Epithelial cell of proximal tubule (primary cell): Measurements from ENCODE around the gene MYO3B. TPM values are rescaled to one million over a fixed set of nuclear protein-coding genes. Genes with fewer than 3 reads are reported as not detected.
A peak's percentile ranks its signal among the peaks of the same experiment; 100 is the strongest.
"Not testable (repeated sequence)": the region's sequence is repeated elsewhere in the genome, so short reads cannot be mapped to it uniquely, and the experiment has no call there.

Experiments used
- DNase-seq: peaks from one replicate; pipeline ENCODE4 v3.0.0-alpha.2; 2011; ENCODE audit warnings: low read depth
- H3K4me3 ChIP-seq: 2 replicates; pipeline ENCODE4 v1.5.1; 2011; ENCODE audit warnings: low read depth, mild to moderate bottlenecking, low read length
- CTCF ChIP-seq: conservative IDR thresholded peaks from 2 replicates; pipeline ENCODE4 v1.5.1; 2012; ENCODE audit warnings: low read depth, mild to moderate bottlenecking, low read length
- total RNA-seq: library from RNA; depleted of rRNA; stranded (reverse); fragments of >200 nt; gene quantifications from 2 replicates; pipeline ENCODE4 v1.2.3, GENCODE V29; 2015

Gene MYO3B
- total RNA-seq, 1 donor from 2014 or later: 0.35 TPM

- DNase-seq: no peak
- TF ChIP-seq CTCF: no peak
- no peak overlapping the region for H3K4me3 ChIP-seq
These were observed 478.7 kb downstream of the MYO3B start for GRCh38 chr2:170656669-170657068.

- peak; percentile 29 for DNase-seq
- TF ChIP-seq CTCF: no peak
- H3K4me3 ChIP-seq: no peak overlapping the region
These were observed 482.5 kb downstream of the MYO3B start for GRCh38 chr2:170660409-170660808.

GRCh38 chr2:170665743-170666142 is 487.8 kb downstream of the MYO3B start:
- no peak for TF ChIP-seq CTCF
- H3K4me3 ChIP-seq: no peak overlapping the region
- no peak for DNase-seq

- no peak for DNase-seq
- no peak for TF ChIP-seq CTCF
- H3K4me3 ChIP-seq: no peak overlapping the region
These were observed 492.0 kb downstream of the MYO3B start for GRCh38 chr2:170669909-170670308.

GRCh38 chr2:170670651-170671050 is 492.7 kb downstream of the MYO3B start:
- no peak overlapping the region for H3K4me3 ChIP-seq
- TF ChIP-seq CTCF: no peak
- no peak for DNase-seq

GRCh38 chr2:170671079-170671478 is 493.1 kb downstream of the MYO3B start:
- H3K4me3 ChIP-seq: no peak overlapping the region
- DNase-seq: no peak
- TF ChIP-seq CTCF: no peak

GRCh38 chr2:170674282-170674681 is 496.3 kb downstream of the MYO3B start:
- H3K4me3 ChIP-seq, DNase-seq: not testable (repeated sequence)

- H3K4me3 ChIP-seq: no peak overlapping the region
- DNase-seq: no peak
- no peak for TF ChIP-seq CTCF
These were observed 497.8 kb downstream of the MYO3B start for GRCh38 chr2:170675701-170676100.
